ENCODE measurements around the gene SPP1.

GRCh38 chr4:88012647-88013046 is 37.1 kb downstream of the SPP1 start:
- TF ChIP-seq POLR2A (IDR thresholded peaks at IDR 0.05) (no peak), CTCF (IDR thresholded peaks at IDR 0.05 in 4 of 5, conservative IDR thresholded peaks at IDR 0.05 in 1 of 5) (no peak)

Measured in gastrocnemius medialis (tissue), 4 donors.